MM.1S (cell line): Measurements from ENCODE around the gene AUTS2.

ENCODE experiments used
- EZH2 ChIP-seq: fragments of 300-600 bp; sonication (generic); optimal IDR thresholded peaks from 2 replicates; pipeline ENCODE3; 2017; ENCODE audit warnings: low read depth, mild to moderate bottlenecking, antibody characterized with exemption, low read length, mixed read lengths
- TF ChIP-seq, protein P1 (sequence below): fragments of 300-600 bp; sonication (generic); IDR thresholded peaks from 2 replicates; pipeline ENCODE4 v1.5.1; 2016; ENCODE audit warnings: antibody characterized with exemption, low read length, mixed read lengths

DNA sequence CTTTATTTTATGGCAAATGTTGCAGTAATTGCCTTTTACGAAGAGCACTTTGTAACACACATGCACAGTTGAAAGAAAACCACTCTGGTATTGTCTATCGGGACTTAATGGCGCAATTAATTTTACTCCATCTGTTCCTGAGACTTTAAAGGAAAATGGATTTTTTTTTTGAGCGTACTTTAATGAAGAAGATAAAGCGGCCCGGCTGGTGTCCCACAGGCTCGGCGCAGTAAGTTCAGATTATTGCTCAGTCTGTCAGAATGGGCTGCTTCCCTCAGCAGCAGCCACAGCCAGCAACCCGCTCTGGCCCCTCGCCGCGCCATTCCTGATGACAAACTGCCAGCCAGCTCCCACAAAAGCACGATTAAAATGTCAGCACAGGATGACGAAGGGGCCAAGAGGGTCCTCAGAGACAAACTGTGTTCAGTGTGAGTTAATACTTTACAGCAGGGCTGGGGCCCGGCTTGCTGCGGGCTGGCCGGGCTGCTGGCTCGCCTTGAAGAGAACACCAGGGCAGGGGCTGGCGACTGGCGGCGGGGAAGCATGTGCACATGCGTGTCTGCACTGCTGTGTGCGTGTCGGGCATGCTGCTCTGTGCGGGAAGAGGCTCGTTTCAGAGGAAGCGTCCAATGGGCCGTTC is 1032.7 kb downstream of the AUTS2 start:
- TF ChIP-seq EZH2 = no peak
- TF ChIP-seq, protein P1, sequence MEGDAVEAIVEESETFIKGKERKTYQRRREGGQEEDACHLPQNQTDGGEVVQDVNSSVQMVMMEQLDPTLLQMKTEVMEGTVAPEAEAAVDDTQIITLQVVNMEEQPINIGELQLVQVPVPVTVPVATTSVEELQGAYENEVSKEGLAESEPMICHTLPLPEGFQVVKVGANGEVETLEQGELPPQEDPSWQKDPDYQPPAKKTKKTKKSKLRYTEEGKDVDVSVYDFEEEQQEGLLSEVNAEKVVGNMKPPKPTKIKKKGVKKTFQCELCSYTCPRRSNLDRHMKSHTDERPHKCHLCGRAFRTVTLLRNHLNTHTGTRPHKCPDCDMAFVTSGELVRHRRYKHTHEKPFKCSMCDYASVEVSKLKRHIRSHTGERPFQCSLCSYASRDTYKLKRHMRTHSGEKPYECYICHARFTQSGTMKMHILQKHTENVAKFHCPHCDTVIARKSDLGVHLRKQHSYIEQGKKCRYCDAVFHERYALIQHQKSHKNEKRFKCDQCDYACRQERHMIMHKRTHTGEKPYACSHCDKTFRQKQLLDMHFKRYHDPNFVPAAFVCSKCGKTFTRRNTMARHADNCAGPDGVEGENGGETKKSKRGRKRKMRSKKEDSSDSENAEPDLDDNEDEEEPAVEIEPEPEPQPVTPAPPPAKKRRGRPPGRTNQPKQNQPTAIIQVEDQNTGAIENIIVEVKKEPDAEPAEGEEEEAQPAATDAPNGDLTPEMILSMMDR = no peak
